Upper lobe of right lung (tissue), 1 donor: ENCODE results near the gene STAU1. TPM values are rescaled to one million over a fixed set of nuclear protein-coding genes. Genes with fewer than 3 reads are reported as not detected.
"Not testable (repeated sequence)": the region's sequence is repeated elsewhere in the genome, so short reads cannot be mapped to it uniquely, and the experiment has no call there.

Source experiments
- ATAC-seq: fragments of 200-7000 bp; cut with Tn5 transposase; one replicate; pipeline ENCODE4 v1.9.1; 2020; ENCODE audit warnings: mild to moderate bottlenecking, moderate library complexity
- DNase-seq: peaks from one replicate; pipeline ENCODE4 v3.0.0-alpha.2; 2020
- H3K27ac ChIP-seq: fragments of 200-600 bp; one replicate; pipeline ENCODE4 v1.8.0; 2022
- H3K27me3 ChIP-seq: fragments of 200-600 bp; one replicate; pipeline ENCODE4 v1.8.0; 2022; ENCODE audit warnings: mild to moderate bottlenecking
- H3K36me3 ChIP-seq: fragments of 200-600 bp; one replicate; pipeline ENCODE4 v1.8.0; 2022
- H3K4me1 ChIP-seq: fragments of 200-600 bp; one replicate; pipeline ENCODE4 v1.8.0; 2022
- H3K4me3 ChIP-seq: fragments of 200-600 bp; one replicate; pipeline ENCODE4 v1.8.0; 2022; ENCODE audit warnings: mild to moderate bottlenecking
- H3K9me3 ChIP-seq: fragments of 200-600 bp; one replicate; pipeline ENCODE4 v1.8.0; 2022
- intact Hi-C: fragments of 100-400 bp; cut with DNase I; formaldehyde crosslinking; loops from one replicate; pipeline ENCODE4 v1.11.0; 2022
- total RNA-seq: library from RNA; stranded (reverse); fragmentation: NEBNext Ultra II Directional; extraction: Animal tissue kit (Norgen Biotek cat#: 25700); gene quantifications from one replicate; pipeline ENCODE4 v1.2.1, GENCODE V29; 2021
- TF ChIP-seq, protein P1 (sequence below): fragments of 200-600 bp; IDR thresholded peaks from one replicate; pipeline ENCODE4 v1.8.0; 2022; ENCODE audit warnings: antibody characterized with exemption
- donor health status: DM: no; HTN: yes; CAD: no; lungs with severe emphysema.

The STAU1 gene
- total RNA-seq, 1 donor from 2014 or later = 76.0 TPM

DNA sequence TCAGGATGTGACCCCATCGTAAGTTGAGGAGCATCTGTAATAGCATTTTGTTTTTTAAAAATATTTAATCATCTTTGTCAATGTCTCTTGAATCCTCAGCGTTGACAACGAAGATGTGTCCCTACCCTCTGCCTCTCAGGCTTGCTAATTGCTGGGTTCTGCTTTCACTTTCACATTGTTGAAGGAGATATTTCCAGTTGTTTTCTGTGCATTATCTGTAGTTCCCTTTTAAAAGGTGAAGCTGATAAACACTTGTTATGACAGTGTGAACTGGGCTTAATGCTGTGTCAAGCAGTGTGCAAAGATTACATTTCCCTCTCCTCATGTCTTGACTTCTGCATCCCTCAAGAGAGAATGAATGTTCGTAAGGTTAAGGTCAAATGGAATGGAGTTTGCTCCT lies 87.2 kb downstream of the STAU1 start:
- Histone ChIP-seq H3K4me1 (peaks cover 6% of the 10 kb centered on the region), H3K4me3 (no peak overlapping the region), H3K27me3 (no peaks in the 10 kb centered on the region), H3K27ac (no peak overlapping the region), H3K36me3 (peaks cover 61% of the 10 kb centered on the region), H3K9me3 (no peaks in the 10 kb centered on the region)
- ATAC-seq = peak; percentile 48
- intact Hi-C loops = no loop called here
- TF ChIP-seq, protein P1, sequence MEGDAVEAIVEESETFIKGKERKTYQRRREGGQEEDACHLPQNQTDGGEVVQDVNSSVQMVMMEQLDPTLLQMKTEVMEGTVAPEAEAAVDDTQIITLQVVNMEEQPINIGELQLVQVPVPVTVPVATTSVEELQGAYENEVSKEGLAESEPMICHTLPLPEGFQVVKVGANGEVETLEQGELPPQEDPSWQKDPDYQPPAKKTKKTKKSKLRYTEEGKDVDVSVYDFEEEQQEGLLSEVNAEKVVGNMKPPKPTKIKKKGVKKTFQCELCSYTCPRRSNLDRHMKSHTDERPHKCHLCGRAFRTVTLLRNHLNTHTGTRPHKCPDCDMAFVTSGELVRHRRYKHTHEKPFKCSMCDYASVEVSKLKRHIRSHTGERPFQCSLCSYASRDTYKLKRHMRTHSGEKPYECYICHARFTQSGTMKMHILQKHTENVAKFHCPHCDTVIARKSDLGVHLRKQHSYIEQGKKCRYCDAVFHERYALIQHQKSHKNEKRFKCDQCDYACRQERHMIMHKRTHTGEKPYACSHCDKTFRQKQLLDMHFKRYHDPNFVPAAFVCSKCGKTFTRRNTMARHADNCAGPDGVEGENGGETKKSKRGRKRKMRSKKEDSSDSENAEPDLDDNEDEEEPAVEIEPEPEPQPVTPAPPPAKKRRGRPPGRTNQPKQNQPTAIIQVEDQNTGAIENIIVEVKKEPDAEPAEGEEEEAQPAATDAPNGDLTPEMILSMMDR = no peak
- no peak for DNase-seq

DNA sequence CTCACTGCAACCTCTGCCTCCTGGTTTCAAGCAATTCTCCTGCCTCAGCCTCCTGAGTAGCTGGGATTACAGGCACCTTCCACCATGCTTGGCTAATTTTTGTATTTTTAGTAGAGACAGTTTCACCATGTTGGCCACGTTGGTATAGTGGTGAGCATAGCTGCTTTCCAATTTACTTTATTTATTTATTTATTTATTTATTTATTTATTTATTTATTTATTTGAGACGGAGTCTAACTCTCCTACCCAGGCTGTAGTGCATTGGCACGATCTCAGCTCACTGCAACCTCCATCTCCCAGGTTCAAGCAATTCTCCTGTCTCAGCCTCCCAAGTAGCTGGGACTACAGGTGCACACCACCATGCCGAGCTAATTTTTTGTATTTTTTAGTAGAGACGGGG lies 87.8 kb downstream of the STAU1 start:
- H3K4me3 ChIP-seq, H3K27ac ChIP-seq, DNase-seq, ATAC-seq, H3K27me3 ChIP-seq, intact Hi-C loops, H3K4me1 ChIP-seq, H3K9me3 ChIP-seq: not testable (repeated sequence)
- peaks cover 68% of the 10 kb centered on the region for H3K36me3 ChIP-seq

DNA sequence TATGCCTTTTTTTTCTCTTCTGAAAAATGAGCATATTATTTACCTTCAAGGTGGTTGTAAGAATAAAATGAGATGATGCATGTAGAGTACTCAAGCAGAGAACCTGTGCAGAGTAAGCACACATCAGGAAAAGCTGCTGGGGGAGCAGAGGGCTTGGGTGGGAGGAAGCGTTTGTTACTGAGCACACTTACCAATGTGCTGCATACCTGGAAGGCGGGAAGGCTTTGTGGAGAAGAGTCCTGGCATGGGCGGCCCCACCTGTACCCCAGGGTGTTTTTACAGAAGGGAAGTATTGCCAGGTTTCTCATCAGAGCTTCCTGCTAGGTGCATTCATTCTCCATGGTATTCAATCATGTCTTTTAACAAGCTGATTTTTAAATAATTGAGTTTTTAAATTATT lies 89.1 kb downstream of the STAU1 start:
- H3K27ac ChIP-seq = no peak overlapping the region
- H3K36me3 ChIP-seq = peaks cover 71% of the 10 kb centered on the region
- DNase-seq (no peak), ATAC-seq (no peak)
- peaks cover 6% of the 10 kb centered on the region for H3K4me1 ChIP-seq
- no peaks in the 10 kb centered on the region for H3K27me3 ChIP-seq
- intact Hi-C loops = no loop called here
- no peaks in the 10 kb centered on the region for H3K9me3 ChIP-seq
- TF ChIP-seq, protein P1 = no peak
- no peak overlapping the region for H3K4me3 ChIP-seq

DNA sequence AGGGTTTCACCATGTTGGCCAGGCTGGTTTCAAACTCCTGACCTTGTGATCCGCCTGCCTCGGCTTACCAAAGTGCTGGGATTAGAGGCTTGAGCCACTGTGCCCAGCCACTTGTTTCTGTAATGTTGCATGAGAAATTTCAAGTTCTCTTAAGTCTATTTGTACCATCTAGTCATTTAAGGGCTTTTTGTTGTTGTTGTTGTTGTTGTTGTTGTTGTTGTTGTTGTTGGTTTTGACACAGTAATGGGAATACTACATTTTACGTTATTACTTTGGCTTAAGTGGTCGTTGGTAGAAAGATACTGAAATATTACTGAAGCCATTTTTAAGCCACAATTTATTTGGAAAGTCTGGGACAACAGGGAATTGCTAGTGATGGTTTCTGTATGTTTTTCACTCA lies 90.0 kb downstream of the STAU1 start:
- peaks cover 70% of the 10 kb centered on the region for H3K36me3 ChIP-seq
- no peak overlapping the region for H3K4me3 ChIP-seq
- no peaks in the 10 kb centered on the region for H3K27me3 ChIP-seq
- no peak for DNase-seq
- TF ChIP-seq, protein P1 = no peak
- no peak overlapping the region for H3K27ac ChIP-seq
- intact Hi-C loops = no loop called here
- H3K4me1 ChIP-seq = peaks cover 6% of the 10 kb centered on the region
- no peaks in the 10 kb centered on the region for H3K9me3 ChIP-seq
- no peak for ATAC-seq

DNA sequence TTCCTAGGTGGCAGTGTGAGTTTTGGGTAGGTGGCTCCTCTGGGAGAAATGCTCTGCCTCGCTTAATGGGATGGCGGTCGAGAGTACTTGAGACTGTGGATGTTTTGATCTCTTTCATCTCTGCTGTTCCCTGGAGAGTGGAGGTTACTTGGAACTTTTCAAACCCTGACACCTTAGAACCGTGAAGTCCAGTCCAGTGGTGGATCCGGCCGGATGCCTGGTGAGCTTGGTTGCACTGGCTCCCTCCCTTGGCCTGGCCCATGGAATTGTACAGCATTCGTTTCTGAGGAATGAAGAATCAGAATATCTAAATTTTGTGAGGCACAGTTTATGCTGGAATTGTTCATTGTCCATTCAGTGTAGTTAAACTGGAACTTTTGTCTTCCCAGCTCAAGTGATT lies 91.0 kb downstream of the STAU1 start:
- intact Hi-C loops = no loop called here
- TF ChIP-seq, protein P1 = no peak
- no peak overlapping the region for H3K27ac ChIP-seq

DNA sequence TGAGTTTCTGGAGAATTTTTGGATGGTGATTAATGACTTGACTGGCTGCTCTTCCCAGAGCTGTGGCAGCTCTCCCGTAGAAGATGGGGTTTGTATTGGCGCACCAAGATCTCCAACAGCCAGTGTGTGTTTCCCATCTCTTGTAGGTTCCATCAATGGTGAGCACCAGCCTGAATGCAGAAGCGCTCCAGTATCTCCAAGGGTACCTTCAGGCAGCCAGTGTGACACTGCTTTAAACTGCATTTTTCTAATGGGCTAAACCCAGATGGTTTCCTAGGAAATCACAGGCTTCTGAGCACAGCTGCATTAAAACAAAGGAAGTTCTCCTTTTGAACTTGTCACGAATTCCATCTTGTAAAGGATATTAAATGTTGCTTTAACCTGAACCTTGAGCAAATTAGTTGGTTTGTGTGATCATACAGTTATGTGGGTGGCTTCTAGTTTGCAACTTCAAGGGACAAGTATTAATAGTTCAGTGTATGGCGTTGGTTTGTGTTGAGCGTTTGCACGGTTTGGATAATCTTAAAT lies 91.9 kb downstream of the STAU1 start:
- Histone ChIP-seq H3K4me1 (peaks cover 6% of the 10 kb centered on the region), H3K27ac (no peak overlapping the region), H3K36me3 (peaks cover 74% of the 10 kb centered on the region), H3K9me3 (no peaks in the 10 kb centered on the region), H3K27me3 (no peaks in the 10 kb centered on the region), H3K4me3 (no peak overlapping the region)
- intact Hi-C loops = no loop called here
- TF ChIP-seq, protein P1 = no peak
- DNase-seq (no peak), ATAC-seq (no peak)

More for the DNA sequence above, 91.0 kb downstream of the STAU1 start:
- H3K9me3 ChIP-seq = no peaks in the 10 kb centered on the region
- H3K4me3 ChIP-seq = no peak overlapping the region
- ATAC-seq (no peak), DNase-seq (no peak)
- peaks cover 70% of the 10 kb centered on the region for H3K36me3 ChIP-seq
- H3K27me3 ChIP-seq = no peaks in the 10 kb centered on the region
- peaks cover 6% of the 10 kb centered on the region for H3K4me1 ChIP-seq
